Right lobe of liver (tissue), 4 donors: ENCODE results near the gene PNPLA7.

ENCODE experiments used
- CTCF ChIP-seq, 4 donors: fragments of 200-600 bp in 3 of 4; fragments of 450-650 bp in 1 of 4; IDR thresholded peaks; one replicate each; pipeline versions ENCODE4 v1.5.1 to v1.8.0; 2016 to 2022; ENCODE audit warnings: antibody characterized with exemption in 4 of 4, mild to moderate bottlenecking in 2 of 4
- POLR2A ChIP-seq: fragments of 450-650 bp; IDR thresholded peaks from one replicate; pipeline ENCODE4 v1.6.1; 2017; ENCODE audit warnings: antibody characterized with exemption, mild to moderate bottlenecking
- donor health status: DM: no; HTN: no; CAD: no.
- donor health status: DM: no; HTN: no; CAD: no.
- donor health status: DM: no; HTN: yes; CAD: no.

- TF ChIP-seq POLR2A (no peak), CTCF (IDR thresholded peaks at IDR 0.05) (no peak)
Observed at GRCh38 chr9:137502008-137502911, 47.9 kb downstream of the PNPLA7 start.
